Hematopoietic multipotent progenitor cell (in vitro differentiated cells): ENCODE data around the gene ANG. TPM values are rescaled to one million over a fixed set of nuclear protein-coding genes. Genes with fewer than 3 reads are reported as not detected.
A peak's percentile ranks its signal among the peaks of the same experiment; 100 is the strongest.

ENCODE experiments used
- DNase-seq, 3 donors: peaks; one replicate each; pipeline ENCODE4 v3.0.0-alpha.2; 2011 to 2015; ENCODE audit warnings: low read depth in 2 of 3, low spot score in 2 of 3
- total RNA-seq: library from RNA; depleted of rRNA; stranded (reverse); fragments of >200 nt; gene quantifications from one replicate; pipeline ENCODE4 v1.2.3, GENCODE V29; 2012

ANG gene
- total RNA-seq, 1 donor, result 2.7 TPM

DNA sequence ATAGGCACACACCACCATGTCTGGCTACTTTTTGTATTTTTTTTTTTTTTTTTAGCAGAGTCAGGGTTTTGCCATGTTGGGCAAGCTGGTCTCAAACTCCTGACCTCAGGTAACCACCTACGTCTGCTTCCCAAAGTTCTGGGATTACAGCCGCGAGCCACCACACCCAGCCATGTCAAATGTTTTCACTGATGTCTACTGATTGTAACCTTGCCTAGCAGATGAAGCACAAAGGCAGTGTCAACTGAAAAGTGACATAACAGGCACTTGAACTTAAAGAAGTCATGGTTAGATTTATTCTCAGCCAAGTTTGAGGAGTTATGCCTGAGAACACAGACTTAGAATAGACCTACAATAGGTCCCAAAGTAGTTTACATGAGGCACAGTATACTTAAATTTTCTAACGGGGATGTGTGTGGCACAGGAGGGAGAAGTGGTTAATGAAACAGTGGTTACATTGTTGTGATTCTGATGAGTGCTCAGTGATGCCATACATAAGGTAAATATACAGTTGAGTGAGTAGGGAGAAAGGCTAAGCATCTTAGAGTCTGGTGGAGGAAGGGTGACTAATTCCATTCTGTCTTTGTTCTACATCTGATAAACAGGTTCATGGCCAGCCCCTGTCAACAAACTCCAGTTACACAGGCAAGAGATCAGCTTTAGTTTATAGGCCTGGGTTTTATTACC, 16.8 kb upstream of the ANG start:
- DNase-seq, result no peak

DNA sequence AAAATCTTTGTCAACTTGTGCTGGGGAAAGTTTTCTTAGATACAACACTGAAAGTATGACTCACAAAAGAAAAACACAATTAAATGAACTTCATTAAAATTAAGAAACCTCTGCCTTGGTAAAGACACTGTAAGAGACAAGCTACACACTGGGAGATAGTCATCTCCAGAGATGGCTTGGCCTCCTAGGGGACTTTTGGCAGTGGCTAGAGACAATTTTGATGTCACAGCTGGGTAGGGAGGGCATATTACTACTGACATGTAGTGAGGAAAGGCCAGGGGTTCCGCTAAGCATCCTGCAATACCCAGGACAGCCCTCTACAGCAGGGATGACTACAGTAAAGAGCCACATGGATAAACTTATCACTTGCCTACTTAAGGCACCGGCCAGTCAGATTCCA, 12.9 kb upstream of the ANG start:
- DNase-seq, result no peak

DNA sequence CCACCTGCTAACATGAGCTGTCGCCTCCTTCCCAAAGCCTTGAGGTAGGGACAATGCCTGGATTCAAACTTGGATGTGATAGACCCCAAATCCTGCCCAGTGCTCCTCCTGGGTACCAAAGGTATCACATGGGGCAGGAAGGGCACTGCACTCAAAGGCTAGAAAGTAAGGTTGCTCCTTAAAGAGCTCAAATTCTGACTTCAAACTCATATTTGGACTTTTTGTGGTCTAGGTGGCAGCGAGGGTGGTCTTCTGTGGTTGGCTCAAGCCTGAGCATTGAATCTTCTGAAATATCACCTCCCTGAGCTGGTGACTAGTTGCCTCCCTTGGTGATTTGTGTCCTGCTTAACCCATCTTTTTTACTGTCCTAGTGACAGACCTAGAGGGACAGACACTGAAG, 12.5 kb upstream of the ANG start:
- no peak for DNase-seq

DNA sequence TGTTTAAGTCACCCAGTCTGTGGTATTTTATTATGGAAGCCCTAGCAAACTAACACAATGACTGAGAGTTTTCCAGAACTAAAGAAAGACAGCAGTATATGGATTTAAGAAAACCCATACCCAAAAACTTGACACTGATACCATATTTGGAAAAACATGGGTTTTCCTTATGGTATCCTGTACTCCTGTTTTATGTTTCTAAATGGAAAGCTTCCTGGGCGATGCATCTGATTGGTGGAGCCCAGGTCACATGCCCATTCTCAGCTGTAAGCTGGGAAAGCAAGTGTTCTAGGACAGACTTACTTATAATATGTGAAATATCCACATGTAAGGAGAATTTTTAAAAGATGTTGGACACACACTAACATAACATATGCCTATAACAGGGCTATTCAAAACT, 8.7 kb upstream of the ANG start:
- DNase-seq, result peak in 1 of 3 donors; percentile 24

DNA sequence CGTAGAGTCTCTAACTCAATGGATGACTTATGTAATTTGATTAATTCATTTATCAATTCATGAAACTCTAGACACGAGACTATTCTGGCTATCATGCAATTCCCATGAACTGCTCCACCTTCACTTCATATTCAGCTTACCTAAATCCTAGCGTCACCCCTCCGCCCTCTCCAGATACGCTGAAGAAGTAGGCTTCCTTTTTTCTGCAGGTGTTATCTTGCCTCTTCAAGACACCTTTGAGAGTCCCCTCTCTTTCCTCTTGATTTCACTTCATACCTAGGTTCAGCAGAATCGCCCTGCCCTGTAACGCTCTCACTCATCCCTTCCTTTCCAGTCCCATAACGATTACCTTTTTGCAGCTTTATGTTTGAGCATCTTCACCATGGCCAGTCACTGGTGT, 8.2 kb upstream of the ANG start:
- DNase-seq, result no peak

DNA sequence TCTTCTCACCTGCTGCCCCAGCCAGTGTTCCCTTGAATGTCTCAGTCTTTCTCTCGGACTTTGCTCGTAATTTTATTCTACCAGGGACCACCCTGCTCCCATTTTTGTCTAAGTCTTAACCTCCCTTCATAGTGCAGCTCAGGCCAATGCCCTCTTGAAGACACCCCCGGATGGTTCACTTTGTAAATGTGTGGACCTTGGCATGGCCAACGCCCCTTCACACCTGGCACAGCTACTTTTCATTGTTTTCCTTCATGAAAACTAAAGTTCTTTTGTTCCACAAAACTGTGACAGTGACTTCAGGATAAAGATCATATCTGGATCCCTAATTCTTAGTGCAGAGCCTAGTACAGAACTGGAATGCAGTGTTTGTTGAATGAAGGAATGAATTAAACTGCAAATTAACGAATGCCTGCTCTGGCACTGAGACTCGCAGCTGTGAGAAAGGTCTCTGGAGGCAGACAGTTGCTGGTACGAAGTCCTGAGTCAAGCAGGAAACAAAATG, 7.7 kb upstream of the ANG start:
- no peak for DNase-seq

DNA sequence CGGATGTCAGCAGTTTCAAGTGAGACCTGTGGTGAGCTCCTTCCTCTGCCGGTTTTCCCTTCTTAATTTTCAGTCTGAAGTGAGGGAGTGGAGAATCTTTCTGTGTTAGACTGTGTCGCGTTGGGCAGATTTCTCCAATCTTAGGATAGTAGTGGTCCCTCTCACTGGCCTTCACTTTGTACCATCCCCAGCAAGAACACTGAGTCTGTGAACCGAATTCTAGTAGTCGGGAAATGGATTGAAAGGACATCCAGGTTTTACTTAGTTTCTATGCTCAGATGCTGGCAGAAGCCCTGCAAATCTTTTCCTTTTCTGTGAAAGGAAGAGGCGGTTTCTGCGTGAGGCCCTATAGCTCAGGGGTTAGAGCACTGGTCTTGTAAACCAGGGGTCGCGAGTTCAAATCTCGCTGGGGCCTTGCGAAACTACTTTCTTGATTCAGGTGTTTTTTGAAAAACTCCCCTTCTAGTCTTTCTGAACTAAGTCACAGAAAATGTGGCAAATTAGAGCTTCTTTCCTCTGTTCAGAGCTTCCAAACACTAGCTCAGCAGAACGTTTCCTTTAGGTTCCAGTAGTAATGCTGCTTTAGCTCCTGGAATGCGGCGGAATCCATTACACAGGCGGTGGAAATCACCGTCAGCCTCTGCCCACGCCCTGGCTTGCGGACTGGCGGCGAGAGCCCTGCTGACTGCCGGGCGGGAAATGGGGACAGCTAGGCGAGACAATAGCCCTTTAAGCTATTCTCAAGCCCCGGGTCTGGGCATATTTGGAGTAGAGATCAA, 7.0 kb upstream of the ANG start:
- DNase-seq, result peak; percentile 77 to 95 (median 87)

DNA sequence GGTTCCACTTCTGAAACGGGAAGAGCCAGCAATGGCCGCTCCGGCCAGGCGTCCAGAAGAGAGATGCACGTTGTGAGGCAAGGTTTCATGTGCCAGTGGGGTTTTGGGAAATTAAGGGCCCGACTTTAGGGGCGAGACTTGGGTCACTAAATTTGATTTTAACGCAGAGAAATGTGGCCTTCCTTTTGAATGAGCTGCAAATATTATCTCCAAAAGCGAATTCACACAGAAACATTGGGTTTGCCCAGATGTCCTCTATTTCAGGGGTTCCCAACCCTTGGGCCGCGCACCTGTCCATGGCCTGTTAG, 6.5 kb upstream of the ANG start:
- no peak for DNase-seq

DNA sequence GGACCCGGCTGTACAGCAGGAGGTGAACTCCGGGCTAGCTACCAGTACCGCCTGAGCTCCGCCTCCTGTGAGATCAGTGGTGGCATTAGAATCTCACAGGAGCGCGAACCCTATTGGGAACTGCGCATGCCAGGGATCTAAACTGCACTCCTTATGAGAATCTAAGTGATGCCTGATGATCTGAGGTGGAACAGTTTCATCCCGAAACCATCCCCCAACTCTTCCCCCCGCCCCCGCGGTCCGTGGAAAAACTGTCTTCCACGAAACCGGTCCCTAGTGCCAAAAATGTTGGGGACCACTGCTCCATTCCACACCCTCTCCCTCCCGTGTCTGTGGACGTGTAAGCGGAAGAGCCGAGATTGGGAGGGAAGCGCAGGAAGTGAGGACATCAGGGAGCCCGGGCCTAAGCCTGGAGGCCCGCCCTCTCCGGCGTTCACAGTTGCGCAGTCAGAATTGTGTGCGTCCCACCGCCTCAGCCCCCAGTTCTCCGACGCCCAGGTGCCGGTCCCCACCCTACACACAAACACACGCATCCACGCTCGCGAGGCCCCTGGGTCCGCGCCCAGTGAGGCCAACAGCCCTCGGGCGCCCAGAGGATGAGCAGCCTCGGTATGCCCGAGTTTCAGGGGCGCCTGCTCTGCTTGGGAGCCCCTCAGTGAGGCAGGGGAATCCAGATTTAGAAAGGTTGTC, 6.0 kb upstream of the ANG start:
- DNase-seq, result peak; percentile 68 to 86 (median 84)

DNA sequence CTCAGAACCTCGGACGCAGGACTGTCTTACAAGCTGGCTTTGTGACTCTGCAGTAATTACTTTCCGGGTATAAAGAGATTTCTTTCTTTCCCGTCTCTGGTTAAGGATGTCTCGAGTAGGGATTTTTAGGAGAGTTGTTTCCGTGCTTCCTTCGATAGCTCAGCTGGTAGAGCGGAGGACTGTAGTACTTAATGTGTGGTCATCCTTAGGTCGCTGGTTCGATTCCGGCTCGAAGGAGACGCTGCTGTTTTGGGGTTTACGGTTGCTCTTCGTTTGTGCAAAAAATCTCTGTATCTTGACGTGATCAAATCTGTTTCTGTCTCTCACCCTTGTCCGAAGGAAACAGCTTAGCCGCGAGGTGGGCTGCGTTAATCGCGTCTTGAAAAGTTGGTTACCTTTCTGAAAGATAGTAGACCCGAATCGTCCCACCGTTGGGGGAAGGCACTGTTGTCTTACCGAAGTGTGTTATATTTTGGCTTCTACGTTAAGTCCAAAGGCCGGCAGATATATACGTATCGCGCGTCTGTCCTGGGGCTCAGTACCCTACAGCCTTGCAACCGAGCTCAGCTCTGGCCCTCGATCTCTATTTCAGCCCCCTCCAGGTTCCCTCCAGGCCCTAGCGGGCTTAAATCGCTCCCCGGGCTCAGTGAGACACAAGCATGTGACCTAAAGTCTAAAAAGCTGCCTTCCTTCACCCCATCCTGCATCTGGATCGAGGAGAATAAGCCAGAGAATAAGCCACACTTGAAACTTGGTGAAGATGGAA, 5.3 kb upstream of the ANG start:
- DNase-seq, result peak; percentile 65 to 90 (median 79)

DNA sequence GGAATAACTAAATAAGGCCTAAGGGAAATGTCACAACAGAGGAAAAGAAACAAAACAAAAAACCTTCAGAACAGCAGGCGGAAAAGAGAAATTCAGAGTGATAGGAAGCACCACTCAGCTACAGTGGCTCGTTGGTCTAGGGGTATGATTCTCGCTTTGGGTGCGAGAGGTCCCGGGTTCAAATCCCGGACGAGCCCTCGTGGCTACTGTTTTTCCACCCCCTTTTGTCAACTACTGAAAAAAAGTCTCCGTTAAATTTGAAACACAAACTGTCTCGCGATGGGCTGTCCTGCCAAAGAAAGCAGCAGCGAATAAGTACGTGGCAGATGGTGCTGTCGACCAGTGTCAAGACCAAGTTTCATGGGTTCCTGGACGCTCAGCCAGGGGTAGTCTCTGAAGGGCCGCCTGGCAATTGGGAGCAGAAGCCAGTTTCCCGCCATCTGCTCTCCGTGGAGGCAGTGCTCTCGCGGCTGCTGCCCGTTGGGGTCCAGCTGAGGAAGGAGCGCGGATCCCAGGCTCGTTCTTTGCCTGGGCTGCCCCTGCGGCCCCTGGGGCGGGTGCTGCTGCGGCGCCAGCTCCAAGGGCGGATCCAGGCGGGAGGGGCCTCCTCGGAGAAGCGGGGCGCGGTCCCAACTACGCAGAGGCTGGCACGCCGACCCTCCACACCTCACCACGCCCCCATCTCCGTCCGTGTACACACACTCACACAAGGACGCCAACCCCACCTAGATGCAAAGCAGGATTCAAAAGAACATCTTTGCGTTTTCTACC, 4.5 kb upstream of the ANG start, which contains the start of gene RNASE4:
RNASE4 (plus strand) TSS at position 670 of the 771 bp plus-strand sequence. CDS start 14,812 bp downstream, outside the sequence.
- peak; percentile 77 to 89 (median 78) for DNase-seq

DNA sequence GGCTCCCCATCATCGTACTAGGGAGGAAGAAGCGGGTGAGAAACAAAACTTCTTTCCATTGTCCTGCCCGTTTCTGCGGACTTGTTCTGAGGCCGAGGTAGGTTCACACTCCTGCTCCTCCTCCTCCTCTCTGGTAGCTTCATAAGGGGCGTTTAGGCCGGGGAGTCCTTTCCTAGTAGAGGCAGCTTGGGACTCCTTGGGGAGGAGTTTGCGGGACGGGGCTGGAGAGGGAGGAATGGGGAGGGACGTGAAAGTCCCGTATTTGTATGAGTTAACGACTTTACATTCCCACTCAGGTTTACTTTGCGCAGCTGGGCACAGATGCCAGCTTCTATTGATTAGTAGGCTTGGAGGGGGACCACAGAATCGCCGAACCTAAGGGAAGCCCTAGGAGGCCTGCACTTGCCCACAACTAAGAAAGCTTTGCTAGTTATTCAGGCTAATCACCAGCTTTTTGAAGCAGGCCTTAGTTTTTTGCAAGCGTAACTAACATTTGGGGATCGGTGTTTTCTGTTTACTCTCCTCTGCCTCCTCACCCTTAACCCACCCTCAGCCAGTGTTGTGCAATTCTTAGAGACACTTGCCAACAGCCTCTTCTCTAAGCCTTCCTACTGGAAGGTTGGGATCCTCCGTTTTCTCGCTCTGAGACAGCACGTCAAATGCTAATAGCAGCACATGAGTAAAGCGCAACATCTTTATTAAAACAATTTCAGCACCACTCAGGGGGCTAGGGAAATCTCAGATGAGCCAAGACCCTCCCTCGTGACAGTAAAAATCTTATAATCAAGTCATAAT, 3.7 kb upstream of the ANG start:
- no peak for DNase-seq

DNA sequence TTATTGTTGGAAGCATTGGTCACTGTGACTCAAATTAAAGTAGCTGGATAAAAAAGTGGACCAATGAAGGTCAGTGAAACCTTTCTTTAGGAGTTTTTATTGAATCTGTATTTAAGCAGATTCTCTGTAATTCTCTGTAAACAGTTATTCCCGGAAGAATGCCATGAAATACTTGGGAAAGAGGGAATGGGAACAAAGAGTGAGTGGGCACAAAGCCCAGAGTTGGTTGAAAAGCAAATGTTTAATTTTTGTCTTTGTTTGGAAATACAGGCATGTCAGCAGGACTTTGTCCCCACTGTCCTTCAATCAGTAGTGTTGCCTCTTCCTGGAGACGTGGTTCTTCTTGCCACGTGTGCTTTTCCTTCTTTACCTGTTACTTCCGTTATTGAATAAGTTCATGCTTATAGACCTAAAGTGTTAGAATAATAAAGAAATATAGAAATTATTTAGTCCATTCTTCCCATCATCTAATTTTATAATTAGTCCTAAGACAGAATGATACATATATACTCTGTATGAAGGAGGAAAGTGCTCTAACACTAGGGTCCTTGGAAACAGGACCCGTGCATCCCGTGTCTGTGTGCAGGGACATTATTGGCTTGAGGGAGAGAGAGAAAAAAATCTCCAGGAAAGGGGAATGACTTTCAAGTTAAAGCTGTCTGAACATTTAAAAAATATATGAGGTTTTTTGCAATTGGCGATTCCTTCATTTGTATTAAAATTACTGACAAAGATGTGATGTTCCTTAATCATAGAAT, 2.0 kb upstream of the ANG start:
- DNase-seq, result no peak

DNA sequence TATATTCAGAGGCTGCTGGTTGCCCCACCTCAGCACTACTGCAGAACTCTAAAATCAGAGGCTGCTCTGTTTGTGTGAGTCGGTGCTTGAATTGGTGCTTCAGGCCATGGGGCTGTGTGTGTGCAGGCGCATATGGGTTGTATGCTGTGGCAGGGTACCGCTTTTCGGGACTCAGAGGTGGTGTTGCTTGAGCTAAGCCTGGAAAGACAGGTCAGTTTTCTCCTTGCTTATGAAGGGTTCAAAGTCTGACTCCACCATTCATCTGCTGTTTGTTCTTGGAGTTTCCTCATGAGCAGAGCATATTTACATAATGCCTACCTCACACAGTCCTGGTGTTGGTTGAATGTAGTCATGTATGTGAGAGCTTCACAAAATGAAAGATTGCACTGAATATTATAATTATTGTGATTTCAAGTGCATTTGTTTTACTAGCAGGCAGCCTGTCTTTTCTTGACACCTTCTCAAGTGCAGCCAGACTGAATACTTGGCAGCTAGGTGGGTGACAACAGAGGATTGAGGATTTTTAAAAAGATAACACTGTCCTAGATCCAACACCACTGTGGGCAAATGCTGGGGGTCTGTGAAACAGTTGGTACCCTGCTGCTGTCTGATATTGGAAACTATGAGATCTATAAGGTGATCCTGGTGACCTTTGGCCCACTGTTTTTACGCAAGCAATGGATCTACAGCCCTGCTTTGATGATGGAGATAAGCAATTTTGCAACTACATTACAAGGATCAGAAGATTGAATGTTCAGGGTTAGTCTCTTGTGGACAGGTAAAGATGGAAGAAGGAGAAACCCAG, 1.0 kb upstream of the ANG start:
- DNase-seq, result no peak

DNA sequence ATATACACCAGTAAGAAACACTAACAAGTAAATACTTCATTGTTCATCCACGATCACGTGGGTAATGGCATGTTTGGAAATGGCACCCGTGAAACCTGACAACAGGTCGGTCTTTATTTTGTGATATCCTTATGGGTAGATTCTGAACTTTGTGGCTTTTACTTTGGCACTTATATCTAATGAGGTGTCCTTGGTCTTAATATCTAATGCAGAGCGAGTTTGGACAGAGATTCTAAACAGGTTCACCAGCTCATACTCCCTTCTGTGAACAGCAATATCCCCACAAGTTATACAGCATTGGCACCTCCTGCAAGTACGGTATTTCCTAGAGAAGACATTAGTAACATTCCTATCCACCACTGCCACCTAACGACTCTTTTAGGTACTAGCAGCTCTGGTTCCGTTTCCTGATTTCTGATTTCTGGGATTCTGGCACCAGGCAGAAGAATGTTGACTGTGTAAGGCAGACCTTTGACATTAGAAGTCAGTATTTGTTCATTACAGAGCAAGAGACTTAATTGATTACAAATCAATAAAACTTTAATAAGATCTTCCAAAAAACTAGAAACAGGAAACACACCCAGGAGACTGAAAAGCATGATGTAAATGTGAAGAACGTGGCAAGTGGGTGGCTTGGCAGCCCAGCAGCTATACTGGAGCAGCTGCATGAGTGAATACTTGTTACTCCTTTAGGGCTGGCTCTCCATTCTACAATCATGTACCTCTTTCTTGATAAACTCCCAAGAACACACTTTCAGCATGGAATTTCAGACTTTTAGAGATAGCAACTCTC, 2.5 kb downstream of the ANG start:
- DNase-seq, result peak; percentile 45 to 80 (median 66)

DNA sequence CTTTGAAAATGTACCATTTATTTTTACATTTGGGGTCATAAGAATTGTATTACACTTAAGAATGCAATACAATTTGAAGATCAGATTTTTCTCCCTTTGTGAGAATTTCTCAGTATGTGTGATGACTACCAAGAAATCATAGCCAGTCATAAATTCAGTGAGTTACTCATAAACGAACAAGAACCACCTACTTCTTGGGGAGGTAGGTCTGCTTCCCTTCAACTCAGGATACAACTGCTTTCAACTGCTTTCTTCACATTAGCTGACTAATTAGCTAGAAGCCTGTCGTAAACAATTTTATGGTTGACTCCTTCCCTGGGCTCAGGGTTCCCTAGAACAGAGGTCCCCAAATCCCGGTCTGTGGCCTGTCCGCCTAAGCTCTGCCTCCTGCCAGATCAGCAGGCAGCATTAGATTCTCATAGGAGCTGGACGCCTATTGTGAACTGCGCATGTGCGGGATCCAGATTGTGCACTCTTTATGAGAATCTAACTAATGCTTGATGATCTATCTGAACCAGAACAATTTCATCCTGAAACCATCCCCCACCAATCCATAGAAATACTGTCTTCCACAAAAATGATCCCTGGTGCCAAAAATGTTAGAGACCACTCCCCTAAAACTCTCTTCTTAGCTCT, 3.7 kb downstream of the ANG start:
- no peak for DNase-seq
